Sigmoid colon (tissue), 4 donors: ENCODE data around the gene SMC1B.

Experiments used
- EP300 ChIP-seq, 4 donors: sonication (generic); formaldehyde crosslinking; IDR thresholded peaks; one replicate each; pipeline ENCODE4 v1.6.1; 2017; ENCODE audit warnings: antibody characterized with exemption in 4 of 4
- POLR2A ChIP-seq, 2 donors: fragments of 450-650 bp; IDR thresholded peaks; one replicate each; pipeline ENCODE4 v1.6.1; 2016; ENCODE audit warnings: antibody characterized with exemption in 2 of 2, mild to moderate bottlenecking in 2 of 2, moderate library complexity in 2 of 2
- POLR2AphosphoS5 ChIP-seq, 4 donors: sonication (generic); formaldehyde crosslinking; IDR thresholded peaks; one replicate each; pipeline ENCODE4 v1.6.1; 2017; ENCODE audit warnings: antibody characterized with exemption in 4 of 4
- TF ChIP-seq, protein P1 (sequence below), 4 experiments: fragments of 450-650 bp in 3 of 4; fragments of 200-600 bp in 1 of 4; IDR thresholded peaks; one replicate each; pipeline ENCODE4 v1.5.1; 2016 to 2019; ENCODE audit warnings: antibody characterized with exemption in 4 of 4, mild to moderate bottlenecking in 3 of 4, moderate library complexity in 2 of 4

DNA sequence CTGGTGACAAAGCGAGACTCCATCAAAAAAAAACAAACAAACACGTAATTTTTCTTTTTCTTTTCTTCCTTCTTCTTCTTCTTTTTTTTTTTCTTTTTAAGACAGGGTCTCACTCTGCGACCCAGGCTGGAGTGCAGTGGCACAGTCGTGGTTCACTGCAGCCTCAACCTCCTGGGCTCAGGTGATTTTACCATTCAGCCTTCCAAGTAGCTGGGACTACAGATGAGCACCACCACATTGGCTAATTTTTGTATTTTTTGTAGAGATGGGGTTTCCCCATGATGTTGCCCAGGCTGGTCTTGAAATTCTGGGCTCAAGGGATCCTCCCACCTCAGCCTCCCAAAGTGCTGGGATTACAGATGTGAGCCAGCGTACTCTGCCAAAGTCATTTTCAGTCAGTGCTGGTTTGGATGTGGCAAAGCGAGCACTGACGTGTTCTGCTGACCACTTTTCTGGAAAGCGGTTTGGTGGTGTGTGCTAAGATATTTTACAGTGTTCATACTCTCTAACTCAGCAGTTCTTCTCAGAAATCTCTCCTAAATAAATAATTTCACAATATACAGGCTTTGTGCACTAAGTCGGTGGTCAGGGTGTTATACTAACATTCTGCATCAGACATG lies 92.9 kb downstream of the SMC1B start:
- TF ChIP-seq, protein P1, sequence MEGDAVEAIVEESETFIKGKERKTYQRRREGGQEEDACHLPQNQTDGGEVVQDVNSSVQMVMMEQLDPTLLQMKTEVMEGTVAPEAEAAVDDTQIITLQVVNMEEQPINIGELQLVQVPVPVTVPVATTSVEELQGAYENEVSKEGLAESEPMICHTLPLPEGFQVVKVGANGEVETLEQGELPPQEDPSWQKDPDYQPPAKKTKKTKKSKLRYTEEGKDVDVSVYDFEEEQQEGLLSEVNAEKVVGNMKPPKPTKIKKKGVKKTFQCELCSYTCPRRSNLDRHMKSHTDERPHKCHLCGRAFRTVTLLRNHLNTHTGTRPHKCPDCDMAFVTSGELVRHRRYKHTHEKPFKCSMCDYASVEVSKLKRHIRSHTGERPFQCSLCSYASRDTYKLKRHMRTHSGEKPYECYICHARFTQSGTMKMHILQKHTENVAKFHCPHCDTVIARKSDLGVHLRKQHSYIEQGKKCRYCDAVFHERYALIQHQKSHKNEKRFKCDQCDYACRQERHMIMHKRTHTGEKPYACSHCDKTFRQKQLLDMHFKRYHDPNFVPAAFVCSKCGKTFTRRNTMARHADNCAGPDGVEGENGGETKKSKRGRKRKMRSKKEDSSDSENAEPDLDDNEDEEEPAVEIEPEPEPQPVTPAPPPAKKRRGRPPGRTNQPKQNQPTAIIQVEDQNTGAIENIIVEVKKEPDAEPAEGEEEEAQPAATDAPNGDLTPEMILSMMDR (IDR thresholded peaks at IDR 0.05), result no peak
- no peak for TF ChIP-seq POLR2A (IDR thresholded peaks at IDR 0.05)
- TF ChIP-seq EP300 (IDR thresholded peaks at IDR 0.05), result no peak
- no peak for TF ChIP-seq POLR2AphosphoS5 (IDR thresholded peaks at IDR 0.05)
